RKO (cell line): ENCODE measurements around the gene ETV3L.
A peak's percentile ranks its signal among the peaks of the same experiment; 100 is the strongest.

Experiments used
- DNase-seq: peaks from one replicate; pipeline ENCODE4 v3.0.0-alpha.2; 2016; ENCODE audit warnings: low spot score

The ETV3L gene

DNA sequence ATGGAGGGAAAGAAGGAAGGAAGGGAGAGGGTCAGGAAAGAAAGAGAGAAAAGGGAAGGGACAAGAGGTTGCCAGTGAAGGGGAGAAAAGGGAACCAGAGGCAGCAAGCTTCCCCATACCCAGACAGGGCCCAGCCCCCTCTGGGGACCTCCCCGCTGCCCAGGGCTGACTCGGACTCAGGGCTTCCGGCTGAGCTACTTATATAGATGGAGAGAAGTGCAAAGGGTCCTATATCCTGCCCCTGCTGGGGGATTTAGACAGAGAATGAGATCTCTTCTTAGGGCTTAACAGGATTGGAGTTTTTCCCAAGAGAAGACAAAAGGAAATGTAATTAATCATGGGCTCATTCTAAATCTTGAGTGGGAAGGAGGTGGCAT lies at the start of gene ETV3L:
Gene ETV3L, minus strand, starts transcription at position 176 of the 377 bp plus-strand sequence. CDS start 285 bp downstream, outside the sequence.
- no peak for DNase-seq

DNA sequence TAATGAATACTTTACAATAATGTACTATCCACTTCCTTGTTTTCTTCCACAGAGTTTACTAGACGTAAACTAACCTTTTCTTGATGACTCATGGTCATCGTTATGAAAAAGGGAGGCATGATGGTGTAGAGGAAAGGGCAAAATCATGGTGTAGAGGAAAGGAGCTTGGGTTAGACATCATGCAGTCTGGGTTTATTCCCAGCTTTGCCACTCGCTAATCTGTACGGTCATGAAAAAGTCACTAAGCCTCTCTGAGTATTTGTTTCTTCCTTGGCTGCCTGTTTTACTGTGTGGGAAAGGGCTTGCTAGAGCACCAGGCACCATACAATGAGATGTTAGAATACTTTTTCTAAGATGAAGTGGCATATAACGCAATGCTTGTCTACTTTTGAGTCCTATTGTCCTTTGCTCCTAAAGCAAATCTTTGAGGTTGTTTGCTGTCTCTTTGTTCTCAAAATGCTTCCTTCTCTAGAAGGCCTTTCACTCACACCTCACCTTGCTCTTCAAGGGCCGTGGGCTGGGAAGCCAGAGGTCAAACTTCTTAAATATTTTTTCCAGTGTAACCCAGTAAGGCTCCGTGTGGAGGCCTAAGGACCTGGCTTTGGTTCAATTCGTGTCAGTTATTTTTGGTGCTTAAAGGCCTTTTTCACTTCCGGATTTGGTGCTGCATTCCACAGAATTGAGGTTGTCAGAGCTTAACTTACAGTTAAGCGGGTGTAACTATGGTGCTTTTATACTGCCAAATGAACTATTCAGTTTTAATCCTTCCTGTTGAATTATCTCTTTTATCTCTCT lies 48.5 kb upstream of the ETV3L start:
- DNase-seq, result no peak

DNA sequence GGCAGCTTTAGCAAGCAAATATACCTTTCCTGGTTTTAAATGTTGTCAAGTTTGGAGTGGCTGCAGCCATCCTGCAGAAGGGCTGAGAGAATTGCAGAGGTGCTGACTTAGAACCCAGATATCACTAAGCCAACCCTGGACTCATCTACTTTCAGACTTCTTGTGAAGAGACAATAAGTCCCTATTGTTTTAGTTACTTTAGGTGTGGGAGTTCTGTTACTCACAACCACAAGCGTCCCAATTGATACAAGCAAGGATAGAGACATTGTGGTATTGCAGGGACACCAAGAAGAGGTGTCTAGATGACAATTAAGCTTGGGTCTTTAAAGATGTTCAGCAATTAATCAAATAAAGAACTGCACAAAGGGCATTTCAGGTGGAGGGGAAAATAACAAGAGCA lies 47.4 kb upstream of the ETV3L start:
- DNase-seq, result no peak

DNA sequence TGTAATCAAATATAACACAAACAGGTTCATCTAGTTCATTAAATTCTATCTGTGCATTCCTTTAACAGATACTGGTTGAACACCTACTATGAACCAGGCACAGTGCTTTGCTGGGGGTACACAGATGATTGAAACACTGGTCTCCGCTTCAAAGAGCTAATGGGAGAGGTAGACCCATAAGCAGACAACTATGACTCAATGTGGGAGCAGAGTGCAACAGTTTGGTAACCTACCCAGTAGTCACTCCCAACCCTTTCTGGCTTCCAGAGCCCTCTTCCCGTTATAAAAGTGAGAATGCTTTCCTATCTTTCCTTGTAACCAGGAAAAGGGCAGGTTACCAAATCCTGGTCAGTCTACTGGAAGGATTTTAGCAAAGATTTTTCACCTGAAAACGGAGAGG lies 46.6 kb upstream of the ETV3L start:
- no peak for DNase-seq

DNA sequence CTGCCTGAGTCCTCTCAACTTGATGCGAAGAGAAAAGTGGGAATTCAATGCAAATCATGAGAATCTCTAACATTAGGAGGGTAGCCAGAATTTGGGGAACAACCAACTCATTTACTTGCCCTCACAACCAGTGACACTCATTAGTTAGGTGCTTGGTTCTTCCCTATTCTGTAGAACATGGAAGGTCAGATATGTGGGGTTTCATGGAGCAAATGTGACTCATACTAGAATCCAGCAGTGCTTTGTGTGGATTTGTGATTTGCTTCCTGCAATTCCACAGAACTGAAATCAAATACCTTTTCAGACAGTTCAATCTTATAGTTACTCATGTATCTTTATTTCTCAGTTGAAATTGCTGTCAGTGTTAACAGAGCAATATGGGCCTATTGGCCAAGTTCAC lies 45.5 kb upstream of the ETV3L start:
- DNase-seq, result no peak

DNA sequence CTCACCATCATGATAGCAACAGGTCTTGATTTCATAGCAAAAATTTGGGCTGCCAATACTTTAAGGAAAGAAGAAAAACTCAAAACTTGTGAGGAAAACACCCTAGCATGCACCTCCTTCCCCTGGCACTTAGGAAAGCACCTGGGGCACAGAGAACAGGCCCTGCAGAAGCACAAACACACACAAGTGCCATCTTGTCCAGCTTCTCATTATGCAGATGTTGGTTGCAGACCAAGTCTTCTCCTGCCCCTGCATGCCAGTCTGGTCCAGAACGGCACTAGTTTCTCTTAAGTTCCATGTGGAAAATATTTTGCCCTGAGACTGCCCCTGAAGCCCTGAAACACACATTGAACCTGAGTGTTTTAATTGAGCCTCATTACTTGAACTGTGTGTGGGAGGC lies 44.9 kb upstream of the ETV3L start:
- no peak for DNase-seq

DNA sequence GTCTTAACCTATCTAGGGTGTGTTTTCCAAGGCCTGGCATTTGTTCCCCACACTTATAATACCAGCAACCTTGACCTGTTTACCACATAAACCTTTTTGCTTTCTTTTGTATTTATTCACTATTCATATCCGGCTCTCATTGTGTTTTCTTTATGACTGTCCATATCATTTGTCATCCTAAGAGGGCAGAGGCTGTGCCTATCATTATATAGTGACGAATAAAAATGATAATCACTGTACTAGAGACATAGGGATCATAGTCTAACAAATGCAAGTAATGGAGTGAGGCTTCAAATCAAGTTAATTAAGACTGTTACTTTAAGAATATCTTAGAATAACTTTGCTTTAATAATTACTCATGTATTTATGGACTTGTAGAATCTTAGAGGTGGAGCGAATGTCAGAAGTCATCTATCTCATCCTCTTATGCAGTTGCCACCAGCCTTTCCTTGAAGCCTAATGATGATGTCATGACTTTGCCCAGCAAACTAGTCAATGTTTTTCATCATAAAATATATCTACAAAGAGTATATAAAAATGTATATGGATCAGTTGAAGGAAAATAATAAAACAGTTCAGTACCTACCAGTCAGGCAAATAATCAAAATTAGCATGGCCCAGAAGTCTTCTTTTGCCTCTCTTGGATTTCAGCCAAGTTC lies 43.3 kb upstream of the ETV3L start:
- no peak for DNase-seq

DNA sequence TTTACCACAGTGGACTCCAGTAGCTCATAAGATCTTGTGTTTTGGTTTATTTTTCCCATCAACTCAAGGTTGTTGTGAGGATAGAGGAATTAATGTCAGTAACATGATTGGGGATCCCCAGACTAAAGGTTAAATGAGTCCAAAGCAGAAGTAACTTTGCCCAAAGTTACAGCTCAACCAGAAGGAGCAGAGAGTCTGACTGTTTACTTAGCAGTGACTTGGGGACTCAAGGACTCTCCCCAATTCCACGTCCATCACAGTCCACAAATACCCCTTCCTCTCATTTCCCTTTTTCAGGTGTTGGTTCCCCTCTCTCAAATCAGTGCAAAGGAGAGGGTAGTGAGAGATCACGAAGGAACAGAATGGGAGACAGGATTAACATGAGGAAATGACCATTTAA lies 42.6 kb upstream of the ETV3L start:
- DNase-seq, result no peak

DNA sequence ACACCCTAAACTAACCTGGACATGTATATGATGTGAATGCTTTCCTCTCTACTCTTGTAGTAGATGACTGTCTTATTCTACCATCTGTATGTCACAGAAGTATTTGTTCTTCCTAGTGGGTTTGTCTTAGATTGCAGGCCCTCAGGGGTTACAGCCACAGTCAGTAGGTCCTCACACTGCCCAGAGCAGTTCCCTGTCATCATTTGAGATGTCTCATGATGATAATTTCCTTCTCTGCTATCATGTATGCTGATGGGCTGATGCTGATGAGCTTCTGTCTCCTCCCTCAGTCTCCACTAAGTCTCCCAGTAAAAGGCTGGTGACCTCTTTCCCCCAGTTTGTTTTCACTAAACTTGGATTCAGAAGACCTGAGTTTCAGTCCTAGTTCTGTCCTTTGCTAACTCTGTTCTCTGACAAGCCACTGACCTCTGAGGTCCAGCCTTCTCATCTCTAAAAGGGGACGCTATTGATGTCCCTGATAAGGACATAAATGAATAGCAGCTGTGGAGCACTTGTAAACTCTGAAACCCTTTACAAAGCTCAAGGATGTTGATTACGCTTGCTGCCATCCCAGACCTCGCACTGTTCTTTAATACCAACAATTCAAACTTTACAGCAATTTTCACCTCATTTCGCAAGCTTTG lies 41.7 kb upstream of the ETV3L start:
- no peak for DNase-seq

DNA sequence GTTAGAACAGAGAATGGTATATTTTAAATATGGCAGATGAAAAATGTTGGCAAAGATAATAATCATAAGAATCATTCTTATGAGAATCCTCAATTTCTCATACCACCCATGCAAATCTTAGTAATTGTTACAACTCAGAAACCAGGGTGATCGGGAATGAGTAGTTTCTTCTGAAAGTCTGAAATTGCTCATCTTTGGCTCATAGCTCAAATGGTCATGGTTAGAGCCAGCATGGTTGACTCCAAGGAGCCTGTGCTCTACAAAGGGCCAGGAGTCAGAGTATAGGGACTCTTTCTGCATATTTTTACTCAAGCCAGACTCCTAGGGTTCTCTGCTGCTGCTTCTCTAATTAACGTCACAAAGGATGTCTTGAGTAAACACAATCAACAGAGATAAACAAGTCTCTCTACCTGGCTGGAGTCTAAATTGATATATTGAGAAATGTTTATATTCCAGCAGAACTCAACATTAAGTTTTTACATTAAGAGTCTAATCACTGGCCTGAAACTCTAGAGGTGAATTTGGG lies 40.5 kb upstream of the ETV3L start:
- peak; percentile 63 for DNase-seq

DNA sequence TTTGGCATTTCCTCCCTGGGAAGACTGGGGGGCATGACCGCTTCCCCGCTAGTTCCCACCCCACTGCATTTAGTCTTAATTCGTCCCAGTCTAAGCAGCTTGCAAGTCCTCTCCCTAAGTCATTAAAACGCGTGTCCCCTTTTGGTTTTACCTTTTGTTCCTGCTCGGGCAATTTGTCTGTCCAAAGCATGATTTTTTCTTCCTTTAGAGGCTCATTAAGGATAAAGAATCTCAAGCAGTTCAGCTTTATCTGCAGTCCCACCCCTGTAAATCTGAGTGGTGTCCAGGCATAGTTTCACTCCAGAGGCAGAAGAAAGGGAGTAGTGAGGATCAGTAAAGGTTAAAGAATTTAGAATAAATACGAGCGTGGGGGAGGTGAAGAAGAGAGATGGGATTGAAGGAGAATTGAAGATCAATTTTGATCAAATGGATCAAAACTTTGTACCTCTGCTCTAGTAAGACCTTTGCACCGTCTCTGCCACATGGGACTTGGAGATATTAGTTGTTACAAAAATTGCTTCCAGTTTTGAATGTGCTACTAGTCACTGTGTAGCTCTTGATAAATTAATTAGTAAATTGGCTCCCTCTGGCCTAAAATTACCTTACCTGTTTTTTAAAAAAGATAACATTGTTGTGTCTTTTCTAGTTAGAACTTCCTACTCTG lies 39.6 kb upstream of the ETV3L start:
- no peak for DNase-seq

DNA sequence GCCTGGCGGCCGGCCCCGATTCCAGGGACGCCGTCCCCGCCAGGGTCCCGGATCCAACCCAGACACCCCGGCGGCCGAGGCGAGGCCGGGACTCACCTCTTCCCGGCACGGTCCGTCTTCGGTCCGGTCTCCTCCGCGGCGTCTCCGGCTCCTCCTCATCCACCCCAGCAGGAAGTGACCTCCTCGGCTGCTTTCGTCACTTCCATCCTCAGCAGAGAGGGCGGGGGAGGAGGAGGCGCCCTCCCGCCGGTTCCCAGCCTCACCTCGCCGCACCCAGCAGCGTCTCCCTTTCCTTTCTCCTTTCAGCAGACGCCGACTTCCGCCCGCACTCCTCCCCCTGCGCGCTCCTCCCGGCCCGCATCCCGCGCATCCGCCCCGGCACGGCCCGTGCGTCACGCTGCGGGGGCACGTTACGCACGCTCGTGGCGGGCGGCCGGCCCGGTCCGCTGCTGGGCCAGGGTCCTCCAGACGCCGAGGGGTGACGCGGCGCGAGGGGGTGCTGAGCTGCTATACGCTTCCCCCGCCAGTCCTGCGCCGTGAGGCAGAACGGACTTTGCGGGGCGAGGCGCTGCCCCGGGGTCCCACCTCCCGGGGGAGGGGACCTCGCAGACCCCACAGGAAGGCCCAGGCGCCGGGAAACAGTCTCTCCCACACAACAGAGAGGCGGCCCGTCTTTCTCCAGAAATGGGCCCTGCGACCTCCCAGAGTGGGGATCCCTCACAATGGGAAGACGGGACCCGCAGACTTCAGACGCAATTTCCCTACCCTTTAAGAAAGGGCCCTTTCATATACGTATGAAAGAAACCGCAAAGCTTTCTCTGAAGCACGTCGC lies 38.8 kb upstream of the ETV3L start, which contains the start of gene ETV3:
Gene ETV3, minus strand, starts transcription at position 176 of the 832 bp plus-strand sequence. CDS start 2,043 bp downstream, outside the sequence.
- DNase-seq, result peak; percentile 90

DNA sequence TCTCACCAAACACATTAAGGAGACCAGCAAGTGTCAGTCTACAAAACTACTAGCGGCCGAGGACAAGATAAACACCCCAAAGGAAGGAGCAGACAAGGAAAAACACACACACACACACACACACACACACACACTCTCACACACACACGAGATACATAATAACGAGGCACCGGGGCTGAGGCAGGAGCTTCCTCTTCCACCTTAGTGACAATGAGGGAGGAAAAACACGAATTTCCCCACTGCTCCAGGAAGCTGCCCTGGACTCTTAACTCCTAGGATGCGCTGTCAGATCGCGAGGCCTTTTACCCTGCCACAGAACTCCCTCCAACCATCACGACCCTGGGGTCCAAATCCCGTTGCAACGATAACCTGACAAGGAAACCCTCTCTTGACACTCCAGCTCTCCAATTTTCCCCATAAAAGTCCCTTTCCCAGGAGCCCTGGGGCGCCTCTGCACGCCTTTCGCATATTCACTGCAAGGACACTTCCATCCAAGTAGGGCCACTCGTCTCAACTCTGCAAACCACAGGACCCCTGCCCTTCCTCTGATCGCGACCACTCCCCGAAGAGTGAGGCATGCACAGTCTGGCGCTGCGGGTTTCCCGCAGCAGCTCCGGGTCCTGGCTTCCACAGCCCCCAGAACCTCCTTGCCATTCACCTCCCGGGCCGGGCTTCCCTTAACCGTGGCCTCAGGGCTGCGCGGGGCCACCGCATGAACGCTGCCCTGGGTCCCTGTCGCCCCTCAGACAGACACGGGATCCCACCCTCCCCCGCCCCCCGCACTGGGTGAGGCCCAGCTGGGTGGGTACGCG lies 38.0 kb upstream of the ETV3L start:
- peak; percentile 22 for DNase-seq

DNA sequence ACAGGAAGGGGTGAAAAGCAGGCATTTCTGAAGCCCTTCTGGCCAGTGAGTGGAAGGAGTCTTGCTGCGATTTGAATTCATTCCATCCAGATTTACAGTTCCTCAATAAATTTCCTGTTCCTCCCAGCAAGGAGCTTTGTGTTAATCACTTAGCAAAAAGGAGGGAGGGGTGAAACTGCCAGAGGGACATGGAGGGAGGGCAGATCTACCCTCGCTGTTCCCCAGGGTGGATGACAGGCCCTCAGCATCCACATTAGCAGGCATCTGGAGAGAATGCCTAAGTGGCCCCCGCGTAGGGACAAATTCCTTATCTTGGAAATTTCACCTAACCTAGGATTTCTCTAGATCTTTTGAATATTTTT lies 37.4 kb upstream of the ETV3L start:
- DNase-seq, result peak; percentile 60

DNA sequence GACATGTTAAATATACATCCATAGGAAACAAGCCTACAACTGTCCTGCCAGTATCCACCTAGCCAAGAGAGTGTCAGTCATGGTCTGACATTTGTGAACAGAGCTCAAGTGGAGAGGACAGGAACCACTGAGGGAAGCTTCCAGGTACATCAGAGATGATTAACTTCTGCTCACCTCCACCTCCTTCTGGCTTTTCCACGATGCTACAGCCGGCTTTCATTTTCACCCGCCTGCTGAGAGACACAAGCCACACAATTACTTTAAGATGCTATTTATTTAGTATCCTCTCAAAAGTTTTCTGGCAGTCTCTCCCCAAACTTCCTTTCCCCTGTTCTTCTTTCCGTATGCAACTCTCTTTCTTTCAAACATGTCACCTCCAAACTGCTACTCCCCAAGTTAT lies 36.5 kb upstream of the ETV3L start:
- DNase-seq, result no peak

DNA sequence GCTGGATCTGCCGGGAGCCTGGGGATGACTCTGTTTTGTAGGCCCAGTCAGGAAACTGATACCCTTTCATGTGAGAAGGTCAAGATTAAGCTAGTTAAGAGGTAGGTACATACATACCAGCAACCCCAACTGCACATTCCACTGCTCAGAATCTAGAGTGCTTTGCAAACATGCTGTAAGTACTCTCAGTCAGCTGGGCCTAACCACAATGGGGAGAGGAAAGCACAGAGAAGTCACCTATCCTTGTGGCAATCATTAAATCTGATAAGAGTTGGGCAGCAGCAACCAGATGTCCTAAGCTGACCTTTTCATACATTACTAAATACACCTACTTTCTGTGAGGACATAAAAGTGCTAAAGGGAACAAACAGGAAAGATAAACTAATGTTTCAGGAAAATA lies 36.0 kb upstream of the ETV3L start:
- DNase-seq, result no peak

DNA sequence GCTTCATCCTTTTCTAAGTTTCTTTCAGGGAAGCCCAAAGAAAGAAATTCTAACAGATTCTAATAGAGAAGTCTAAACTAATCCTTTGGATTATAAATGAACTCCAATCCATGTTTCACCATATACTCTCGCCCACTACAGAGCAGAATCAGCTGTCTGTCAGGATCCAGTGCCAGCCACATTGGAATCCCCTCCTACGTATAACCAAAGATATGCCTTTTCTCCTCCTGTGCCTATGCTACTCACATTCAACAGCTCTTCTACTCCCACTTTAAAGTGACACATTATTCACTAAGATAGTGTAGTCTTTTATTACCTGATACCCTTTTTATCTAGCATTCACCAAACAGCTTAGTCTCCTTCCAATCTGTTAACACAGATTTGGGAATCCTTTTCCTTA lies 35.5 kb upstream of the ETV3L start:
- DNase-seq, result no peak

DNA sequence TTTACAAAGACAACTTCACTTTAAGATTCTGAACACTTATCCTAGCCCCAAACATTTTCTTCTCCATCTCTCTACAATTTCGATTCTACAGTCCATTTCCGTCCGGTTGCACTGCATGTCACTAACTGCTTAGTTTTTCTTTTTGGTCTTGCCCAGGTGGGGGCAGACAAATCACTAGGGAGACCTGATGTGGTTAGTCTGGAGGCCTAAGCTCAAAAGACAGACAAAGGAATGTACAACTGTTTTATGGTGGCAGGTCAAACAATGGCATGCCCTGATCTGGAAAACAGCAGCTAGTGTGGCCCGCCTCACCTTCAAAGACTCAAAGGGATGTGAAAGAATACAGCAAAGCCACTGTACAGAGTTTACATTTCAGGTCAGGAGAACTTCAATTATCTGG lies 34.8 kb upstream of the ETV3L start:
- DNase-seq, result no peak

DNA sequence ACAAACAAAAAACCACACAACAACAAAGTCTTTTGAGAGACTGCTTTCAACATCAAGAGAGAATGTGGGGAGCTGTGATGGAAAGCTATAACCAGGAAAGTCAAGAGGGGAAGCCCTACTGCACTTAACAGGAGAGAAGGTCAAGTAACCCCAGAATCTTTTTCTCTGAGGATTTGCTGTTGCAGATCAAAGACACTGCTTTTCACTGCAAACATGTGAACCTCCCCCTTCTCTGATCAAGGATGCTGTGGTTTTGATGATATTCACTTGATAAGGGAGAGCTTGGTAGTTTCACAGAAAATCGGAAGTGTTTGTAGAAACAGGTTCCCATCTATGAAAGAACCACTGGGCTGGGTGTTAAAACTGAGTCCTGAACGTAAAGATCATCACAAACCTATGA lies 33.8 kb upstream of the ETV3L start:
- no peak for DNase-seq

DNA sequence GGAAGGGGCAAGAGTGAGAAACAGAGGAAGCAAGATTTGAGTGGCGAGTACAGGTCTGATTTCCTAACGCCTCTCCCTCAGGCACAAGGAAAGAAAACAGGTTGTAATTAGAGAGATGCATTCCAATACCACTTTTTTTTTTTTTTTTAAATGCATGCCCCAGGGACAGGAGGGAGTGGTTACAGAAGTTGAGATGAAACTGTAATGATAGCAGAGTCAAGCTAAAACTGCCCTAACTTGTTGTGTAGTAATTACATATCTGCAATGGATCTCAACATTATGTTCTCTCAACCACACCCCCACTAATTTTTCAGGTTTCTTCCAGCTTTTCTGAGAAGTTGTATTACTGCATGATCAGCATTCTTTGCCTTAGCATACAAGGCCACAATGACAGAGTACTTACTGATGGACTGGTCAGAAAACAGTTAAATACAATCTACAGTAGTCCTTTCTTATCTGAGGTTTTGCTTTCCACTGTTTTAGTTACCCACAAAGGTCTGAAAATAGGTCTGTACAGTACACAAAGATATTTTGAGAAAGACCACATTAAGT lies 33.1 kb upstream of the ETV3L start:
- DNase-seq, result no peak
